Caki2 (cell line): ENCODE measurements around the gene TMEM131L. TPM values are rescaled to one million over a fixed set of nuclear protein-coding genes. Genes with fewer than 3 reads are reported as not detected.

ENCODE experiments used
- DNase-seq: peaks from one replicate; pipeline ENCODE4 v3.0.0-alpha.2; 2015; ENCODE audit warnings: low read depth
- in situ Hi-C: cut with HindIII; loops from 2 replicates; pipeline ENCODE4 v1.10.0; 2016; ENCODE audit warnings: low sequenced_read_pairs, low pct_unique_long_range_greater_than_20kb, mixed read lengths
- total RNA-seq: library from RNA; depleted of rRNA; stranded (reverse); fragments of >200 nt; shearing (Covaris generic); gene quantifications from 2 replicates; pipeline ENCODE4 v1.2.3, GENCODE V29; 2014; ENCODE audit warnings: low replicate concordance; rRNA removed

TMEM131L gene
- total RNA-seq, 1 experiment from 2014 or later, result 6.0 TPM

DNA sequence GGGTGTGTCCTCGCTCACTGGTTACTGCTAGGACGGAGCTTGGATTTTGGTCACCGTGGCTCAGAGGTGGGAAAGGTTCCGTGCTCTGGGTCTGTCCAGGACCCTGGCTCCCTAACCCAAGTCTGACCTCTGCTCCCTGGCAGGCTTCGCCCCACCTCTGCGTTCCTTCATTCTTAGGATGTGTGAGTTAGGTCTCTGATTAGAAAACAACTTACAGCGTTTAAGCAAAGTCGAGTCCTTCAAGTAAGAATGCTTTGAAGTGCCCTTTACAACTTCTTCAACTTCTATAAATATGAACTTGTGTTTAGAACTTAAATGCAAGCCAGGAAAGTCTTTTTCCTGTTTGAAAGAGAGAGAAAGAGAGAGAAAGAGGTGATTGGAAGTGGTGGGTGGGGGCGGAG lies 218.8 kb downstream of the TMEM131L start:
- no peak for DNase-seq
- in situ Hi-C loops, result no loop called here

Other genes starting within 250 kb of the TMEM131L start
- gene MND1, start 121.7 kb upstream of the TMEM131L start, total RNA-seq, result 11.2 and 16.9 TPM in 2 replicates
- 0.23 and 0.44 TPM in 2 replicates for gene TLR2, start 217.9 kb downstream of the TMEM131L start, total RNA-seq